Esophagus squamous epithelium (tissue), 5 donors: Measurements from ENCODE around the gene ZWILCH. TPM values are rescaled to one million over a fixed set of nuclear protein-coding genes. Genes with fewer than 3 reads are reported as not detected.
"Not testable (repeated sequence)": the region's sequence is repeated elsewhere in the genome, so short reads cannot be mapped to it uniquely, and the experiment has no call there.

Source experiments
- DNase-seq: peaks from one replicate; lab custom pipeline; 2025; lab: John Stamatoyannopoulos, UW
- H3K27ac ChIP-seq, 4 donors: fragments of 200-600 bp; sonication (generic); one replicate each; pipeline ENCODE4 v1.5.1; 2016 to 2019; ENCODE audit warnings: mild to moderate bottlenecking in 1 of 4
- H3K27me3 ChIP-seq, 4 donors: fragments of 200-600 bp; sonication (generic); 1 replicate in 3 of 4; 2 replicates in 1 of 4; pipeline versions ENCODE4 v1.5.1 to v1.6.0; 2017 to 2021; ENCODE audit warnings: antibody characterized with exemption in 1 of 4
- H3K36me3 ChIP-seq, 3 donors: fragments of 200-600 bp; sonication (generic); one replicate each; pipeline ENCODE4 v1.5.1; 2016 to 2019
- H3K4me1 ChIP-seq, 3 donors: fragments of 200-600 bp; sonication (generic); one replicate each; pipeline ENCODE4 v1.5.1; 2017 to 2019
- H3K4me3 ChIP-seq, 4 donors: fragments of 200-600 bp; sonication (generic); 1 replicate in 3 of 4; 2 replicates in 1 of 4; pipeline ENCODE4 v1.5.1; 2016 to 2019; ENCODE audit warnings: mild to moderate bottlenecking in 2 of 4, moderate library complexity in 1 of 4
- H3K9me3 ChIP-seq, 3 donors: fragments of 200-600 bp; sonication (generic); one replicate each; pipeline ENCODE4 v1.5.1; 2016 to 2019
- POLR2A ChIP-seq, 4 donors: fragments of 450-650 bp; IDR thresholded peaks; one replicate each; pipeline ENCODE4 v1.6.1; 2017; ENCODE audit warnings: antibody characterized with exemption in 4 of 4, mild to moderate bottlenecking in 4 of 4, moderate library complexity in 3 of 4
- WGBS, 2 donors: methylation state at CpG; one replicate each; pipeline ENCODE4 v1.1.5; 2018; 5-methylcytosine and 5-hydroxymethylcytosine counted together
- intact Hi-C: fragments of 100-400 bp; cut with DNase I; formaldehyde crosslinking; loops from one replicate; pipeline ENCODE4 v1.15.0; 2022
- total RNA-seq, 4 donors: library from RNA; depleted of rRNA; stranded (reverse); fragments of >200 nt; gene quantifications; one replicate each; pipeline ENCODE4 v1.1.0, GENCODE V29; 2016
- TF ChIP-seq, protein P1 (sequence below), 6 experiments: fragments of 450-650 bp in 4 of 6; fragments of 200-600 bp in 2 of 6; sonication (generic) in 2 of 6; IDR thresholded peaks; one replicate each; pipeline ENCODE4 v1.5.1; 2016 to 2019; ENCODE audit warnings: antibody characterized with exemption in 6 of 6, mild to moderate bottlenecking in 4 of 6, moderate library complexity in 4 of 6
- donor health status: DM: yes; HTN: yes; CAD: no.

ZWILCH gene
- total RNA-seq: 10 to 100 TPM in 2 of 4 donors, 1 to 10 TPM in 2; 4.5 to 21.2 (median 11.4) TPM

DNA sequence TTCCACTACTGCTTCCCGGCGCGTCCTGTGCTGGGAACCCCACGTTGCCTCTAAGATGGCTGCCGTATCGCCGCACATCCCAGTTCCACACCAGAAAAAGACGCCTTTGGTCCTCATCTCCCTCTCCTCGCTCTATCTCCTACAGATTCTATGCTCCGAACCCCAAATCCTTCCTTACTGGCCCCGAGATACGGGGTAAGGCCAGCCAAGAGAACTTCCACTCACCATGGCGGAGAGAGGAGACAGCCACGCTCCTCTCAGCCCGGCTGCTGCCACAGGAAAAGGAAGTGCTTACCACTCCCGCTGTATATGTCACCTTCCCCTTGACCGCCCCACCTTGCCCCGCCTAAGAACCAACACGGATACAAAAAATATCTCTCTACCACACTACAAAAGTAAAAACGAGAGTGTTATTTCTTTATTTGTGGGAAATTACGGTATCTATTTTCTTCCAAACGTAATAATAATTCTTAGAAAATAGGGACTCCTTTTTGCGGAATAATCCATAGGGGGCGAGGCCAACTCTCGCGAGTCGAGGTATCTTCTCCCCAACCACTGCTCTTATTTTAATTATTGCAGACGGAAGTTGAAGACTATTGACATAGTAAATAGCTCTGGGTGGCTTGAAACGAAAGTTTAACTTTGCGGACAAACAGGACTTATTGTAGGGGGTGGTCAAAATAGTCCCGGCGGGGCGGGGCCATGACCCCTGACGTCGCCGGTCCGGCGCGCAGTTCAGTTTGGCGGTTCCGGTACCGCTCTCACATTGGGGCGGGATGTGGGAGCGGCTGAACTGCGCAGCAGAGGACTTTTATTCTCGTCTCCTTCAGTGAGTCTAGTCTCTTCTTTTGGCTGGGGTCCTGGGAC is at the start of gene ZWILCH, which contains the start of gene RPL4:
TSS of gene ZWILCH (plus strand) at position 764 of the 867 bp plus-strand sequence. CDS start at position 777, 13 bp downstream.
TSS of gene RPL4 (minus strand) at position 293 of the 867 bp plus-strand sequence. CDS start at position 228, 65 bp downstream.
- Histone ChIP-seq H3K9me3 (no peaks in the 10 kb centered on the region), H3K36me3 (peaks cover 9 to 41% (median 17%) of the 10 kb centered on the region in 3 donors), H3K4me1 (peaks cover 6 to 50% (median 27%) of the 10 kb centered on the region in 3 donors), H3K27me3 (no peaks in the 10 kb centered on the region), H3K4me3 (peak within 1 kb of the TSS; percentile 69 to 98 (median 80)), H3K27ac (peak within 1 kb of the TSS; percentile 88 to 98 (median 95))
- intact Hi-C loops: no loop called here
- DNase-seq: peak; percentile 21
- peak in 3 of 4 donors; percentile 83 to 96 (median 95) for TF ChIP-seq POLR2A (IDR thresholded peaks at IDR 0.05)
- TF ChIP-seq, protein P1, sequence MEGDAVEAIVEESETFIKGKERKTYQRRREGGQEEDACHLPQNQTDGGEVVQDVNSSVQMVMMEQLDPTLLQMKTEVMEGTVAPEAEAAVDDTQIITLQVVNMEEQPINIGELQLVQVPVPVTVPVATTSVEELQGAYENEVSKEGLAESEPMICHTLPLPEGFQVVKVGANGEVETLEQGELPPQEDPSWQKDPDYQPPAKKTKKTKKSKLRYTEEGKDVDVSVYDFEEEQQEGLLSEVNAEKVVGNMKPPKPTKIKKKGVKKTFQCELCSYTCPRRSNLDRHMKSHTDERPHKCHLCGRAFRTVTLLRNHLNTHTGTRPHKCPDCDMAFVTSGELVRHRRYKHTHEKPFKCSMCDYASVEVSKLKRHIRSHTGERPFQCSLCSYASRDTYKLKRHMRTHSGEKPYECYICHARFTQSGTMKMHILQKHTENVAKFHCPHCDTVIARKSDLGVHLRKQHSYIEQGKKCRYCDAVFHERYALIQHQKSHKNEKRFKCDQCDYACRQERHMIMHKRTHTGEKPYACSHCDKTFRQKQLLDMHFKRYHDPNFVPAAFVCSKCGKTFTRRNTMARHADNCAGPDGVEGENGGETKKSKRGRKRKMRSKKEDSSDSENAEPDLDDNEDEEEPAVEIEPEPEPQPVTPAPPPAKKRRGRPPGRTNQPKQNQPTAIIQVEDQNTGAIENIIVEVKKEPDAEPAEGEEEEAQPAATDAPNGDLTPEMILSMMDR (IDR thresholded peaks at IDR 0.05): peak in 5 of 6 experiments; percentile 6 to 27 (median 24)
- 1% methylated on average over 32 to 46 of the region's 46 CpGs for WGBS, 2 donors

DNA sequence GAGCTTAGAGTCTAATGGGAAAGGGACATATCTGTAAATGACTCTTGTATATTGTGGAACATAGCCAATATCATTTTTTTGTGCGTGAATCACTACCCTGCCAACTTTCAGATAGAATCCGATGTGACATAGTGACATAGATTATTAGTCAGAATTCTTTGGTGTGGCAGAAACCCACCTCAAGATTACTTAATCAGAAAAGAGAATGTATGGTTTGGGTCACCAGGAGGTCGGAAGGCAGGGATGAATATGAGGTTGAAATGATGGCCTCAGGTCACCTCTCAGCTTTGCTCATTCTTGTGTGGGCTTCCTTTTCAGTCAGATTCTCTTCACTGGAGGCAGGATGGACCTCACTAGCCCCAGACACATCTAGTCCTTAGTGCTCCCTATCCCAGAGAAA is 48.9 kb upstream of the ZWILCH start:
- Histone ChIP-seq H3K27me3 (no peaks in the 10 kb centered on the region), H3K36me3 (peaks cover 0 to 9% (median 0%) of the 10 kb centered on the region in 3 donors), H3K9me3 (no peaks in the 10 kb centered on the region), H3K27ac (no peak overlapping the region), H3K4me3 (no peak overlapping the region), H3K4me1 (peaks cover 9 to 22% (median 12%) of the 10 kb centered on the region in 3 donors)
- intact Hi-C loops: no loop called here
- 58 to 63% methylated on average over 3 of the region's 3 CpGs for WGBS, 2 donors
- TF ChIP-seq POLR2A (IDR thresholded peaks at IDR 0.05): no peak
- DNase-seq: no peak

DNA sequence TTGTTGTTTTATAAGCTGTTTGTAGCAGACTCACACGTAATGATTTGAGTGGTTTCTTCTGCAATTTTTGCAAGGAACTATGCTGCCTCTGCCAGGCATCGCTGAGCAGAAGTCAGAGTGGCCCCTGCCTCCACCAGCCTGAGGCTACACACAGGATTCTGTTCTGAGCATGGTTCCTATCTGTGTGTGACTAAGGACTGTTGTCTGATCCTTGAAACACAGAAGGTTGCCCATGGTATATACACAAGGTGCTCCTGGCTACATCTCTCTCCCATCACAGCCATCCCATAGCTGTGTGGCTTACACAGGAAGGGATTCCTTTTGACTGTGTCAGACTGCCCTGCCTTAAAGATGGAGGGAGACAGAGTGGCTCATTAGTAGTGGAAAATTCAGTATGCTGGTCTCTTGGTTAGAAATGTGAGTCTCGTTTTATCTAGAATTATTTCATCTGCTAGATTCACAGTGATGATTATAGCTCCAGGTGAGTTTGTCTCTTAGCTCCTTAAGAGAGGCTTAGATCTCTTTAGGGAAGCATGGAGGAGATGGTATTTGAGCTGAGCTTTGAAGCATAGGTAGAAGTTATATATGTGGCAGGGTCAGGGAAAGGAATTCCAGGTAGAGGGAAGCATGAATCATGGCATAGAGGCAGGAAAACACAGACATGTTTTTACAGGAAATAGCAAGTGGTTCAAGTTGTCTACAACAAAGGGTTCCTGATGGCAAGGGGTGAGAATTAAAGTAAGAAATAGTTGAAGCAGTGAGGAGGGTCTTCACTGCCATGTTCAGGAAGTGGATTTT is 45.1 kb upstream of the ZWILCH start:
- Histone ChIP-seq H3K4me1 (peaks cover 11 to 39% (median 16%) of the 10 kb centered on the region in 3 donors), H3K4me3 (no peak overlapping the region), H3K27ac (peak overlapping the region in 3 of 4 donors; percentile 14 to 19 (median 16)), H3K9me3 (no peaks in the 10 kb centered on the region), H3K36me3 (no peaks in the 10 kb centered on the region), H3K27me3 (no peaks in the 10 kb centered on the region)
- intact Hi-C loops: no loop called here
- TF ChIP-seq, protein P1 (IDR thresholded peaks at IDR 0.05): no peak
- TF ChIP-seq POLR2A (IDR thresholded peaks at IDR 0.05): no peak
- WGBS, 2 donors: 53 to 69% methylated on average over 3 of the region's 3 CpGs
- DNase-seq: no peak

DNA sequence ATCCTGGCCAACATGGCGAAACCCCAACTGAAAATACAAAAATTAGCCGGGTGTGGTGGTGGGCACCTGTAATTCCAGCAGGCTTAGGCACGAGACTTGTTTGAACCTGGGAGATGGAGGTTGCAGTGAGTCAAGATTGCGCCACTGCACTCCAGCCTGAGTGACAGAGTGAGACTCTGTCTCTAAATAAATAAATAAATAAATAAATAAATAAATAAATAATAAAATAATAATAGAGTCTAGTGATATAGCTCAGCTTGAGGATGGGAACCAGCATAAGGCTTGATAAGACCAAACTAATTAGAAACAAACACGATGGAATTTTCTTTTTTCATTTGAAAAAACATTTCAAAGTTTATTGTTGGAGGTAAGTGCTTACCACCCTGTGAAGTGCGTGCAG is 43.8 kb upstream of the ZWILCH start:
- WGBS, 2 donors: 76 to 82% methylated on average over 4 to 6 of the region's 6 CpGs
- intact Hi-C loops, H3K4me3 ChIP-seq, H3K9me3 ChIP-seq, H3K27me3 ChIP-seq, H3K36me3 ChIP-seq, DNase-seq: not testable (repeated sequence)
- H3K27ac ChIP-seq: peak overlapping the region in 3 of 4 donors; percentile 48 to 63 (median 60)
- peaks cover 11 to 47% (median 16%) of the 10 kb centered on the region in 3 donors for H3K4me1 ChIP-seq

DNA sequence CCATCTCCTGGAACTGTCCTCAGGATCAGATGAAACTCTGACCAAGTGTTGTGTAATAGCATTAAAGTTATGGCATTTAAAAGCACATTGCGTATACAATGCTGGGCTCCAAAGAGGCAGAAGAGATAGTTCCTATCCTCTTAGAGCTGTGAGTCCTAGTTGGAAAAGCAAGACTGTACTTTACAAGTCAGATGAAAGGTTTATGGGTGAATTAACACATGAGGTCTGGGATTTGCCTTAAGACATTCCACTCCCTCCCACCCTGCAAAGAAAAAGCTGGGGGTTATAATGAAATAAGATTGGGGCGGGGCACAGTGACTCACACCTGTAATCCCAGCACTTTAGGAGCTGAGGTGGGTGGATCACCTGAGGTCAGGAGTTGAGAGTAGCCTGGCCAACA is 43.2 kb upstream of the ZWILCH start:
- no peak for DNase-seq
- peak overlapping the region in 3 of 4 donors; percentile 48 to 63 (median 60) for H3K27ac ChIP-seq

More for the DNA sequence above, 43.2 kb upstream of the ZWILCH start:
- H3K9me3 ChIP-seq: no peaks in the 10 kb centered on the region
- H3K27me3 ChIP-seq: no peaks in the 10 kb centered on the region
- intact Hi-C loops: no loop called here
- H3K4me3 ChIP-seq: no peak overlapping the region
- no peak for TF ChIP-seq POLR2A (IDR thresholded peaks at IDR 0.05)
- TF ChIP-seq, protein P1 (IDR thresholded peaks at IDR 0.05): no peak
- peaks cover 11 to 53% (median 16%) of the 10 kb centered on the region in 3 donors for H3K4me1 ChIP-seq
- H3K36me3 ChIP-seq: no peaks in the 10 kb centered on the region
- 36 to 69% methylated on average over 2 of the region's 2 CpGs for WGBS, 2 donors
